22Rv1 (cell line): ENCODE data around the gene TP53BP1.

ENCODE experiments used
- CTCF ChIP-seq: fragments of 450-650 bp; IDR thresholded peaks from 2 replicates; pipeline ENCODE4 v1.5.1; 2017; ENCODE audit warnings: mild to moderate bottlenecking
- ZFX ChIP-seq: fragments of 450-650 bp; IDR thresholded peaks from 2 replicates; pipeline ENCODE4 v1.6.1; 2017; ENCODE audit warnings: antibody characterized with exemption, borderline replicate concordance

- TF ChIP-seq CTCF (no peak), ZFX (no peak)
These were observed at the start of gene TP53BP1 for GRCh38 chr15:43492673-43493601.
